LNCaP clone FGC (cell line): ENCODE data around the gene SPEM1.

Experiments used
- DNase-seq: peaks from one replicate; pipeline ENCODE4 v3.0.0-alpha.2; 2011; ENCODE audit warnings: low read depth
- H3K4me3 ChIP-seq: 2 replicates; pipeline ENCODE4 v1.5.1; 2011; ENCODE audit warnings: mild to moderate bottlenecking, low read depth, low read length, control low read depth
- TF ChIP-seq, protein P1 (sequence below): IDR thresholded peaks from 2 replicates; pipeline ENCODE4 v1.5.1; 2012; ENCODE audit warnings: mild to moderate bottlenecking; ENCODE audit not compliant: control insufficient read depth, insufficient read depth; ENCODE audit errors: extremely low read depth

Gene SPEM1

DNA sequence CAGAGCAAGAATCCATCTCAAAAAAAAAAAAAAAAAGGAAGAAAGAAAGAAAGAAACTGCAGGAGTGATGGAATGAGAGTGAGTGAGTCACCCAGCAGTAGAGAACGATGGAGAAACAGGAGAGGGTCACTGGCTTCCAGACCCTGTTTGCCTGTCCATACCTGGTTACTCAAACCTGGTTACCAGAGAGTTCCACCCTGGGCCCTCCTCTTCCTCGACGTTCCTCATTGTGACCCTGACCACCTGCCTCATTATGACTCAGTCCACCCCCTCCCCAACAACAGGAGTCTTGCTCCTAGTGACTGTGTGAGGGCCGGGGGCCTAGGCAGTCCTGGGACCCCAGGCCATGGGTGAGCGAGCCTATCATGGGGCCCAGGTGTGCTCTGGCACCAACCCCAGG lies 8.4 kb downstream of the SPEM1 start, which contains the start of gene SPEM3:
SPEM3 (plus strand) TSS at position 301 of the 400 bp plus-strand sequence; CDS start at position 347, 46 bp downstream.
- DNase-seq: no peak
- no peak within 1 kb of the TSS for H3K4me3 ChIP-seq
- TF ChIP-seq, protein P1, sequence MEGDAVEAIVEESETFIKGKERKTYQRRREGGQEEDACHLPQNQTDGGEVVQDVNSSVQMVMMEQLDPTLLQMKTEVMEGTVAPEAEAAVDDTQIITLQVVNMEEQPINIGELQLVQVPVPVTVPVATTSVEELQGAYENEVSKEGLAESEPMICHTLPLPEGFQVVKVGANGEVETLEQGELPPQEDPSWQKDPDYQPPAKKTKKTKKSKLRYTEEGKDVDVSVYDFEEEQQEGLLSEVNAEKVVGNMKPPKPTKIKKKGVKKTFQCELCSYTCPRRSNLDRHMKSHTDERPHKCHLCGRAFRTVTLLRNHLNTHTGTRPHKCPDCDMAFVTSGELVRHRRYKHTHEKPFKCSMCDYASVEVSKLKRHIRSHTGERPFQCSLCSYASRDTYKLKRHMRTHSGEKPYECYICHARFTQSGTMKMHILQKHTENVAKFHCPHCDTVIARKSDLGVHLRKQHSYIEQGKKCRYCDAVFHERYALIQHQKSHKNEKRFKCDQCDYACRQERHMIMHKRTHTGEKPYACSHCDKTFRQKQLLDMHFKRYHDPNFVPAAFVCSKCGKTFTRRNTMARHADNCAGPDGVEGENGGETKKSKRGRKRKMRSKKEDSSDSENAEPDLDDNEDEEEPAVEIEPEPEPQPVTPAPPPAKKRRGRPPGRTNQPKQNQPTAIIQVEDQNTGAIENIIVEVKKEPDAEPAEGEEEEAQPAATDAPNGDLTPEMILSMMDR: no peak

DNA sequence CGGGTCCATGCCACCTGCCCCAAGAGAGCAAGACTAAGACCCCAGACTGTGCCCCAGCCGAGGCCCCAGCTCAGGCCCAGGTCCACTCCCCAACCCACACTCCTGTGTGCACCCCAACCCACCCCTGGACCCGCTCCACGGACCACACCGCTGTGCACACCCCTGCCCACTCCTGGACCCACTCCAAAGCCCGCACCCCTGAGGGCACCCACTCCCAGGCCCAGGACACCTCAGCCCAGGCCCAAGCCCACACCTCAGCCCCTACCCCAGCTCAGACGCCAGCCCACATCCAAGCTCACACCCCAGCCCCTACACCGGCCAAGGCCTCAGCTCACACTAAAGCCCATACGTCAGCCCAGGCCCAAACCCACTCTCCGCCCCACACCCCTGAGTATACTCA lies 9.6 kb downstream of the SPEM1 start:
- H3K4me3 ChIP-seq: no peak overlapping the region
- TF ChIP-seq, protein P1: no peak
- DNase-seq: no peak

DNA sequence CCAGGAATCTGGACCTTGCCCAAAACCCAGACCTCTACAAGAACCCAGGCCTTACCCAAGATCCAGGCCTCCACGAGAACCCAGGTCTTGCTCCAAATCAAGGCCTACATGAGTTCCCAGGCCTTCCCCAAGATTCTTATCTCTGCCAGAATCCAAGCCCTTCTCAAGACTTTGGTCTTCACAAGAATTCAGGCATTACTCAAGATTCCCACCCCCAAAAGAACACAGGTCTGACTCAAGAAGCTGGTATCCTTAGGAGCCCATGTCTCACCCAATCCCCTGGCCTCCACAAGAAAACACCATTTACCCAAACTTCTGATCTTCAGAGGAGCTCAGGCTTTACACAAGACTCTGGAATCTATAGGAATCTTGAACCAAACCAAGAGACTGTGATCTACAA lies 11.1 kb downstream of the SPEM1 start:
- TF ChIP-seq, protein P1: no peak
- H3K4me3 ChIP-seq: no peak overlapping the region
- no peak for DNase-seq

DNA sequence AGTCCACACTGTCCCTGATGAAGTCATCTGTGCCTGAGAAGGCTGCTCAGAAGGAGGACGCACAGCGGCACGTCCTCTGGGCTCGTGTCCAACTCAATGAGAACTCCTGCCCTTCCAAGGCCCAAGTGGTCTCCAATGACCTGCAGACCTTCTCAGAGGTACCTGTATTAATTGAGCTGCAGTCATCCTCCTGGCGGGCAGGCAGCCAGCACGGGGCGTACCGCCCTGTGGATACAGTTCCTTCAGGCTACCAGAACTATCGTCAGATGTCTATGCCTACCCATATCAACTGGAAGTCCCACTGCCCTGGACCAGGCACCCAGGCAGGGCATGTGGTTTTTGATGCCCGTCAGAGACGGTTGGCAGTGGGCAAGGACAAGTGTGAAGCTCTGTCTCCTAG lies 12.2 kb downstream of the SPEM1 start:
- DNase-seq: no peak
- TF ChIP-seq, protein P1: no peak

DNA sequence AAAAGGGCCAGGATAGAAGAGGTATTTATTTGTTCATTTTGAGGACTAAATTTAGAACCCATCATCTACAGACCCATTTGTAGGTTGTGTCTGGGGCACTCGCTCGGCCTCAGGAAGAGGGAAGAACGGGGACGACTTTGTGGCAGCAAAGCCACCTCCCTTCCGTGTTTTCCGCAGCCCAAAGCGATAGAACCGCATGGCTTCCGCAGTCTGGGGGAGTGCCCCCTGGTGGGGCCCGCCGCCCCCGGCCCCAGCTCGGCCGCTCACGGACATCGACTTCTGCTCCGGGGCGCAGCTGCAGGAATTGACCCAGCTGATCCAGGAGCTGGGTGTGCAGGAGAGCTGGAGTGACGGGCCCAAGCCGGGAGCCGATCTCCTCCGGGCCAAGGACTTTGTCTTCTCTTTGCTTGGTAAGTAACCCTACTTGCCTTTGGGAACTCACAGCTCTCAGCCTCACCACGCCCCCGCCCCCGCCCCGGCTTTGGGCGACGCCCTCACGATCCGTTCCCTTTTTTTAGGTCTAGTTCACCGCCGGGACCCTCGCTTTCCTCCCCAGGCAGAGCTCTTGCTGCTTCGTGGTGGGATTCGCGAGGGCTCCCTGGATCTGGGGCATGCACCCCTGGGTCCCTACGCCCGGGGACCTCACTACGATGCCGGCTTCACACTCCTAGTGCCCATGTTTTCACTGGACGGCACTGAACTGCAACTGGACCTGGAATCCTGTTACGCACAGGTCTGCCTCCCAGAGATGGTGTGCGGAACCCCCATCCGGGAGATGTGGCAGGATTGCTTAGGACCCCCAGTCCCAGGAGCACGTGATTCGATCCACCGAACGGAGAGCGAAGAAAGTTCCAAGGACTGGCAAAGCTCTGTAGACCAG lies 15.8 kb downstream of the SPEM1 start:
- DNase-seq: no peak
- TF ChIP-seq, protein P1: no peak
- peak overlapping the region; percentile 60 for H3K4me3 ChIP-seq

More for the DNA sequence above, 12.2 kb downstream of the SPEM1 start:
- no peak overlapping the region for H3K4me3 ChIP-seq

DNA sequence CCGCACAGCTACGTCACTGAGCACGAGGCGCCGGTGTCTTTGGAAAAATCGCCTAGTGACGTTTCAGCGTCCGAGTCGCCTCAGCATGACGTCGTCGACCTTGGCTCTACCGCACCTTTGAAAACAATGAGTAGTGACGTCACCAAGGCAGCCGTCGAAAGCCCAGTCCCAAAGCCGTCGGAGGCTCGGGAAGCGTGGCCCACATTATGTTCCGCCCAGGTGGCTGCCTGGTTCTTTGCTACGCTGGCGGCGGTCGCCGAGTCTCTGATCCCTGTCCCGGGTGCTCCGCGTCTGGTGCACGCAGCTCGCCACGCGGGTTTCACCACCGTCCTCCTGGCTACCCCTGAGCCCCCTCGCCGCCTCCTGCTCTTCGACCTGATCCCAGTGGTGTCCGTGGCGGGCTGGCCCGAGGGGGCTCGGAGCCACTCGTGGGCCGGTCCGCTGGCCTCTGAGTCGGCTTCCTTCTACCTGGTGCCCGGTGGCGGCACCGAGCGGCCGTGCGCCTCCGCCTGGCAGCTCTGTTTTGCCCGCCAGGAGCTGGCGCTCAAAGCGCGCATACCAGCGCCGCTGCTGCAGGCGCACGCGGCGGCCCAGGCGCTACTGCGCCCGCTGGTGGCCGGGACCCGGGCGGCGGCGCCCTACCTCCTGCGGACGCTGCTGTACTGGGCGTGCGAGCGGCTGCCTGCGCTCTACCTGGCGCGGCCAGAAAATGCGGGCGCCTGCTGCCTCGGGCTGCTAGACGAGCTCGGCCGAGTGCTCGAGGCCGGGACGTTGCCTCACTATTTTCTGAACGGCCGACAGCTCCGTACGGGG lies 16.6 kb downstream of the SPEM1 start:
- H3K4me3 ChIP-seq: peak overlapping the region; percentile 60
- TF ChIP-seq, protein P1: peak; percentile 81
- DNase-seq: peak; percentile 41
